SK-N-SH treated with all-trans-retinoic acid at 6 μM for 48 hours (cell line): ENCODE measurements around the gene LTBP2.

Experiments
- ATAC-seq: fragments of 200-7000 bp; cut with Tn5 transposase; 3 replicates; pipeline ENCODE4 v1.9.1; 2020; ENCODE audit warnings: mild to moderate bottlenecking, moderate library complexity
- ARNTL ChIP-seq: fragments of 450-650 bp; formaldehyde crosslinking; IDR thresholded peaks from 2 replicates; pipeline ENCODE4 v1.5.0; 2020; ENCODE audit warnings: low read depth, mild to moderate bottlenecking, moderate library complexity, borderline replicate concordance
- BACH2 ChIP-seq: fragments of 250-450 bp; sonication (Bioruptor Pico); IDR thresholded peaks from 2 replicates; pipeline ENCODE4 v1.9.0; 2021; ENCODE audit warnings: mild to moderate bottlenecking, borderline replicate concordance
- CSDC2 ChIP-seq: fragments of 250-450 bp; sonication (Bioruptor Pico); IDR thresholded peaks from 2 replicates; pipeline ENCODE4 v1.5.0; 2020; ENCODE audit warnings: mild to moderate bottlenecking, moderate library complexity
- ESRRG ChIP-seq: fragments of 250-450 bp; sonication (Bioruptor Pico); IDR thresholded peaks from 2 replicates; pipeline ENCODE4 v1.6.1; 2021; ENCODE audit warnings: mild to moderate bottlenecking
- GLIS3 ChIP-seq: fragments of 250-450 bp; sonication (Bioruptor Pico); IDR thresholded peaks from 2 replicates; pipeline ENCODE4 v1.5.0; 2020; ENCODE audit warnings: mild to moderate bottlenecking, moderate library complexity
- OSR1 ChIP-seq: fragments of 250-450 bp; sonication (Bioruptor Pico); IDR thresholded peaks from 2 replicates; pipeline ENCODE4 v1.8.0; 2022; ENCODE audit warnings: moderate library complexity, mild to moderate bottlenecking, inconsistent platforms
- PPARA ChIP-seq: fragments of 250-450 bp; sonication (Bioruptor Pico); IDR thresholded peaks from 2 replicates; pipeline ENCODE4 v1.5.0; 2020; ENCODE audit warnings: mild to moderate bottlenecking, borderline replicate concordance
- RARB ChIP-seq: fragments of 250-450 bp; sonication (Bioruptor Pico); IDR thresholded peaks from 2 replicates; pipeline ENCODE4 v1.8.0; 2021; ENCODE audit warnings: mild to moderate bottlenecking, moderate library complexity
- SNAI2 ChIP-seq: fragments of 250-450 bp; sonication (Bioruptor Pico); IDR thresholded peaks from 2 replicates; pipeline ENCODE4 v1.5.0; 2020; ENCODE audit warnings: mild to moderate bottlenecking, moderate library complexity
- TCF4 ChIP-seq: fragments of 250-450 bp; sonication (Bioruptor Pico); IDR thresholded peaks from 2 replicates; pipeline ENCODE4 v1.8.0; 2021; ENCODE audit warnings: mild to moderate bottlenecking, moderate library complexity, borderline replicate concordance
- TOX ChIP-seq: fragments of 250-450 bp; sonication (Bioruptor Pico); IDR thresholded peaks from 2 replicates; pipeline ENCODE4 v1.8.0; 2021; ENCODE audit warnings: mild to moderate bottlenecking, moderate library complexity, borderline replicate concordance
- ZC3H10 ChIP-seq: fragments of 250-450 bp; sonication (Bioruptor Pico); IDR thresholded peaks from 2 replicates; pipeline ENCODE4 v1.5.1; 2021; ENCODE audit warnings: mild to moderate bottlenecking, moderate library complexity
- ZFP3 ChIP-seq: fragments of 250-450 bp; sonication (Bioruptor Pico); IDR thresholded peaks from 2 replicates; pipeline ENCODE4 v1.5.0; 2020; ENCODE audit warnings: mild to moderate bottlenecking, moderate library complexity
- ZFP30 ChIP-seq: fragments of 450-650 bp; formaldehyde crosslinking; IDR thresholded peaks from 2 replicates; pipeline ENCODE4 v1.5.0; 2022; ENCODE audit warnings: mild to moderate bottlenecking, moderate library complexity
- ZNF565 ChIP-seq: fragments of 450-650 bp; formaldehyde crosslinking; conservative IDR thresholded peaks from 2 replicates; pipeline ENCODE4 v1.5.0; 2020; ENCODE audit warnings: low read depth, mild to moderate bottlenecking, moderate library complexity
- ZNF70 ChIP-seq: fragments of 450-650 bp; formaldehyde crosslinking; IDR thresholded peaks from 2 replicates; pipeline ENCODE4 v1.5.0; 2020; ENCODE audit warnings: mild to moderate bottlenecking, moderate library complexity
- ZNF8 ChIP-seq: fragments of 450-650 bp; formaldehyde crosslinking; IDR thresholded peaks from 2 replicates; pipeline ENCODE4 v1.5.0; 2020; ENCODE audit warnings: mild to moderate bottlenecking, moderate library complexity
- TF ChIP-seq, protein P1 (sequence below): fragments of 250-450 bp; sonication (Bioruptor Pico); IDR thresholded peaks from 2 replicates; pipeline ENCODE4 v1.5.0; 2020; ENCODE audit warnings: mild to moderate bottlenecking, moderate library complexity
- TF ChIP-seq, protein P2 (sequence below): fragments of 250-450 bp; sonication (Bioruptor Pico); IDR thresholded peaks from 2 replicates; pipeline ENCODE4 v1.5.1; 2020; ENCODE audit warnings: low read depth, mild to moderate bottlenecking, moderate library complexity
- TF ChIP-seq, protein P3 (sequence below): fragments of 250-450 bp; sonication (Bioruptor Pico); IDR thresholded peaks from 2 replicates; pipeline ENCODE4 v1.8.0; 2021; ENCODE audit warnings: low read depth, mild to moderate bottlenecking, moderate library complexity, borderline replicate concordance
- TF ChIP-seq, protein P4 (sequence below): fragments of 250-450 bp; sonication (Bioruptor Pico); IDR thresholded peaks from 2 replicates; pipeline ENCODE4 v1.5.1; 2021; ENCODE audit warnings: mild to moderate bottlenecking, moderate library complexity
- TF ChIP-seq, protein P5 (sequence below): fragments of 250-450 bp; sonication (Bioruptor Pico); IDR thresholded peaks from 2 replicates; pipeline ENCODE4 v1.8.0; 2020; ENCODE audit warnings: mild to moderate bottlenecking, moderate library complexity, borderline replicate concordance

LTBP2 gene

DNA sequence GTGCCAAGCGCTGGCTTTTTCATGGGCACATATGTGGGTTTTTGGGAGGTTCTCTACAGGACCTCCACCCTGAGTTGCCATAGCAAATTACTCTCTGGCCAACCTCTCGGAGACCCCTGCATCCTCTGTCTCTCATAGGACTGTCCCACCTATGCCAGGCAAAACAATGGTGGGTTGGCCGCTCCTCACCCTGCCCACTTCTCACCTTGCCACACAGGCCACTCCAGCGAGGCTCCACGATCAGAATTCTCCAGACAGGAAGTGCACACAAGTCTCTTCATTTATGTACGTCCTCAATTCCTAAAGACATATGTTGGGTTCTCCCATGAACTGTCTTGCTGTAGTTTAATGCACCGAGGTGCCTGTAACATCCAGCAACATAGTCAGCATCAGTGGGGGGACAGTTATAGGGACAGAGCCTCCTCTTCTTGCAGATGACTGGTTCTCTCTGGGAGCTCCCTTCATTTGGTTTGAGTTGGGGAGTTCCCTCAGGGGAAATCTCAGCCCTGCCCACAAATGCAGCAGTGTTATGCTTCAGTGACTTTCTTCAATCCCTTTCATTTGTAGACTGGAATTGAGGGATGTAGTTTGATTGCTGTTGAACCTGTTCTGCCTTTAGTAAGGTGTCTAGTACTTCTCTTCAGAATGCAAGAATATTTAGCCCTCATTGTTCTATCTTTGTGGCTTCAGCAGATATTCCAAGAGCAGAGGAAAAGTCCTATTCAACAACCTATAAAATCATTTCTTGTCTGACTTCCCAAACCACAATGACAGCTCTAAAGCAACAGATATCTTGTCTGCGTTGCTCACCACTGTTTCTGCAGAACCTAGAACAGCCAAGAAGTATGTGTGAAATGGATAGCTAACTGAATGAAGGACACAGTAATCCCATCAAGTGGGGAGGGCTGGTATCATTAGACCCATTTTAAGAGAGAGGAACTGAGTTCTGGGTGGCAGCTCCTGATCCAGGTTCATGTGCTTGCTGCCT lies 2.8 kb upstream of the LTBP2 start:
- TF ChIP-seq BACH2 (no peak), ARNTL (no peak), SNAI2 (no peak), ZFP3 (CRISPR knock-in tag) (no peak), OSR1 (CRISPR knock-in tag) (no peak), ZNF70 (no peak), ZFP30 (CRISPR knock-in tag) (no peak), GLIS3 (no peak), PPARA (CRISPR knock-in tag) (no peak), ESRRG (CRISPR knock-in tag) (no peak), ZNF8 (CRISPR knock-in tag) (no peak), RARB (CRISPR knock-in tag) (no peak), ZC3H10 (CRISPR knock-in tag) (no peak), TOX (CRISPR knock-in tag) (no peak), ZNF565 (CRISPR knock-in tag) (no peak), CSDC2 (no peak)
- TF ChIP-seq, protein P1, sequence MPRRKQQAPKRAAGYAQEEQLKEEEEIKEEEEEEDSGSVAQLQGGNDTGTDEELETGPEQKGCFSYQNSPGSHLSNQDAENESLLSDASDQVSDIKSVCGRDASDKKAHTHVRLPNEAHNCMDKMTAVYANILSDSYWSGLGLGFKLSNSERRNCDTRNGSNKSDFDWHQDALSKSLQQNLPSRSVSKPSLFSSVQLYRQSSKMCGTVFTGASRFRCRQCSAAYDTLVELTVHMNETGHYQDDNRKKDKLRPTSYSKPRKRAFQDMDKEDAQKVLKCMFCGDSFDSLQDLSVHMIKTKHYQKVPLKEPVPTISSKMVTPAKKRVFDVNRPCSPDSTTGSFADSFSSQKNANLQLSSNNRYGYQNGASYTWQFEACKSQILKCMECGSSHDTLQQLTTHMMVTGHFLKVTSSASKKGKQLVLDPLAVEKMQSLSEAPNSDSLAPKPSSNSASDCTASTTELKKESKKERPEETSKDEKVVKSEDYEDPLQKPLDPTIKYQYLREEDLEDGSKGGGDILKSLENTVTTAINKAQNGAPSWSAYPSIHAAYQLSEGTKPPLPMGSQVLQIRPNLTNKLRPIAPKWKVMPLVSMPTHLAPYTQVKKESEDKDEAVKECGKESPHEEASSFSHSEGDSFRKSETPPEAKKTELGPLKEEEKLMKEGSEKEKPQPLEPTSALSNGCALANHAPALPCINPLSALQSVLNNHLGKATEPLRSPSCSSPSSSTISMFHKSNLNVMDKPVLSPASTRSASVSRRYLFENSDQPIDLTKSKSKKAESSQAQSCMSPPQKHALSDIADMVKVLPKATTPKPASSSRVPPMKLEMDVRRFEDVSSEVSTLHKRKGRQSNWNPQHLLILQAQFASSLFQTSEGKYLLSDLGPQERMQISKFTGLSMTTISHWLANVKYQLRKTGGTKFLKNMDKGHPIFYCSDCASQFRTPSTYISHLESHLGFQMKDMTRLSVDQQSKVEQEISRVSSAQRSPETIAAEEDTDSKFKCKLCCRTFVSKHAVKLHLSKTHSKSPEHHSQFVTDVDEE (CRISPR knock-in tag): no peak
- TF ChIP-seq, protein P2, sequence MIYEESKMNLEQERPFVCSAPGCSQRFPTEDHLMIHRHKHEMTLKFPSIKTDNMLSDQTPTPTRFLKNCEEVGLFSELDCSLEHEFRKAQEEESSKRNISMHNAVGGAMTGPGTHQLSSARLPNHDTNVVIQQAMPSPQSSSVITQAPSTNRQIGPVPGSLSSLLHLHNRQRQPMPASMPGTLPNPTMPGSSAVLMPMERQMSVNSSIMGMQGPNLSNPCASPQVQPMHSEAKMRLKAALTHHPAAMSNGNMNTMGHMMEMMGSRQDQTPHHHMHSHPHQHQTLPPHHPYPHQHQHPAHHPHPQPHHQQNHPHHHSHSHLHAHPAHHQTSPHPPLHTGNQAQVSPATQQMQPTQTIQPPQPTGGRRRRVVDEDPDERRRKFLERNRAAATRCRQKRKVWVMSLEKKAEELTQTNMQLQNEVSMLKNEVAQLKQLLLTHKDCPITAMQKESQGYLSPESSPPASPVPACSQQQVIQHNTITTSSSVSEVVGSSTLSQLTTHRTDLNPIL (CRISPR knock-in tag): no peak
- TF ChIP-seq, protein P3, sequence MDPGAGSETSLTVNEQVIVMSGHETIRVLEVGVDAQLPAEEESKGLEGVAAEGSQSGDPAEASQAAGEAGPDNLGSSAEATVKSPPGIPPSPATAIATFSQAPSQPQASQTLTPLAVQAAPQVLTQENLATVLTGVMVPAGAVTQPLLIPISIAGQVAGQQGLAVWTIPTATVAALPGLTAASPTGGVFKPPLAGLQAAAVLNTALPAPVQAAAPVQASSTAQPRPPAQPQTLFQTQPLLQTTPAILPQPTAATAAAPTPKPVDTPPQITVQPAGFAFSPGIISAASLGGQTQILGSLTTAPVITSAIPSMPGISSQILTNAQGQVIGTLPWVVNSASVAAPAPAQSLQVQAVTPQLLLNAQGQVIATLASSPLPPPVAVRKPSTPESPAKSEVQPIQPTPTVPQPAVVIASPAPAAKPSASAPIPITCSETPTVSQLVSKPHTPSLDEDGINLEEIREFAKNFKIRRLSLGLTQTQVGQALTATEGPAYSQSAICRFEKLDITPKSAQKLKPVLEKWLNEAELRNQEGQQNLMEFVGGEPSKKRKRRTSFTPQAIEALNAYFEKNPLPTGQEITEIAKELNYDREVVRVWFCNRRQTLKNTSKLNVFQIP (CRISPR knock-in tag): no peak
- TF ChIP-seq, all 23 proteins: peak for 0
- ATAC-seq: no peak

DNA sequence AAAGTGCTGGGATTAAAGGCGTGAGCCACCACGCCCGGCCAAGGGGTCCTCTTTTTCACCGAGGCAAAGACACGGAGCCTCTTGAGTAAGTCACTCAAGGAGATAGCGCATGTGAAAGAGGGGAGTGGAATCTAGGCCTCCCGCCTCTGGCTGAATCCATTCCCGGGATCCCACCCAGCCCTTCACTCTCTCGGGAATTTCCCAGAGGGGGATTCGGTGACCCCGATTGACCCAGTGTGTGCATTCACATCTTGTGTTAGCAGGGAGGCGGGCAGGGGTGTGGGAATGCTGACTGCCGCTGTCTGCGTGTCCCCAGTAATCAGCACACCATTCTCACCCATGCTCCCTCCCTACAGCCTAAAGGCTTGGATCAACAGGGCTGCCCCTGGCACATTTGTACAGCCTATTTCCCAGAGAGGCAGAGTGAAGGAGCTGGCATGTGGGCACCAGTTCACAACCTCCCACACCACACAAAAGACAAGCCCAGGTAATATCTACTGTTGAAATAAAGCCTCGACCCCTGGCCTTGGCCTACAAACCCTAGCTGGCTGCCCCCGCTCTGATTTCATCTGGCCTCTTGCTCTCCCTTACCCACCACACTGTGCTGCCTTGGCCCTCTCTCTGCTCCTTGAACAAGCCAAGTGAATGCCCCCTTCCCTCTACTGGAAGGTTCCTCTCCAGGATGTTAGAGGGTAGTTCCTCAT lies 1.3 kb upstream of the LTBP2 start:
- no peak for ATAC-seq
- TF ChIP-seq ZNF70: no peak
- TF ChIP-seq PPARA (CRISPR knock-in tag): no peak
- TF ChIP-seq, protein P1 (CRISPR knock-in tag): no peak
- TF ChIP-seq RARB (CRISPR knock-in tag): no peak
- no peak for TF ChIP-seq ARNTL
- TF ChIP-seq, protein P4, sequence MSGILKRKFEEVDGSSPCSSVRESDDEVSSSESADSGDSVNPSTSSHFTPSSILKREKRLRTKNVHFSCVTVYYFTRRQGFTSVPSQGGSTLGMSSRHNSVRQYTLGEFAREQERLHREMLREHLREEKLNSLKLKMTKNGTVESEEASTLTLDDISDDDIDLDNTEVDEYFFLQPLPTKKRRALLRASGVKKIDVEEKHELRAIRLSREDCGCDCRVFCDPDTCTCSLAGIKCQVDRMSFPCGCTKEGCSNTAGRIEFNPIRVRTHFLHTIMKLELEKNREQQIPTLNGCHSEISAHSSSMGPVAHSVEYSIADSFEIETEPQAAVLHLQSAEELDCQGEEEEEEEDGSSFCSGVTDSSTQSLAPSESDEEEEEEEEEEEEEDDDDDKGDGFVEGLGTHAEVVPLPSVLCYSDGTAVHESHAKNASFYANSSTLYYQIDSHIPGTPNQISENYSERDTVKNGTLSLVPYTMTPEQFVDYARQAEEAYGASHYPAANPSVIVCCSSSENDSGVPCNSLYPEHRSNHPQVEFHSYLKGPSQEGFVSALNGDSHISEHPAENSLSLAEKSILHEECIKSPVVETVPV (CRISPR knock-in tag): no peak
- TF ChIP-seq OSR1 (CRISPR knock-in tag): no peak
- TF ChIP-seq, protein P2 (CRISPR knock-in tag): no peak
- no peak for TF ChIP-seq ZNF565 (CRISPR knock-in tag)
- TF ChIP-seq TCF4: no peak
- TF ChIP-seq CSDC2: no peak
- no peak for TF ChIP-seq BACH2
- TF ChIP-seq GLIS3: no peak
- no peak for TF ChIP-seq ZFP30 (CRISPR knock-in tag)
- no peak for TF ChIP-seq ZNF8 (CRISPR knock-in tag)
- no peak for TF ChIP-seq ZC3H10 (CRISPR knock-in tag)
- TF ChIP-seq, protein P5, sequence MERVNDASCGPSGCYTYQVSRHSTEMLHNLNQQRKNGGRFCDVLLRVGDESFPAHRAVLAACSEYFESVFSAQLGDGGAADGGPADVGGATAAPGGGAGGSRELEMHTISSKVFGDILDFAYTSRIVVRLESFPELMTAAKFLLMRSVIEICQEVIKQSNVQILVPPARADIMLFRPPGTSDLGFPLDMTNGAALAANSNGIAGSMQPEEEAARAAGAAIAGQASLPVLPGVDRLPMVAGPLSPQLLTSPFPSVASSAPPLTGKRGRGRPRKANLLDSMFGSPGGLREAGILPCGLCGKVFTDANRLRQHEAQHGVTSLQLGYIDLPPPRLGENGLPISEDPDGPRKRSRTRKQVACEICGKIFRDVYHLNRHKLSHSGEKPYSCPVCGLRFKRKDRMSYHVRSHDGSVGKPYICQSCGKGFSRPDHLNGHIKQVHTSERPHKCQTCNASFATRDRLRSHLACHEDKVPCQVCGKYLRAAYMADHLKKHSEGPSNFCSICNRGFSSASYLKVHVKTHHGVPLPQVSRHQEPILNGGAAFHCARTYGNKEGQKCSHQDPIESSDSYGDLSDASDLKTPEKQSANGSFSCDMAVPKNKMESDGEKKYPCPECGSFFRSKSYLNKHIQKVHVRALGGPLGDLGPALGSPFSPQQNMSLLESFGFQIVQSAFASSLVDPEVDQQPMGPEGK: no peak
